GM23248 (cell line): ENCODE results near the gene MYOM1.

Experiments
- EZH2 ChIP-seq: fragments of 200-600 bp; sonication (generic); IDR thresholded peaks from 2 replicates; pipeline ENCODE4 v1.6.1; 2018; ENCODE audit warnings: antibody characterized with exemption, mild to moderate bottlenecking; ENCODE audit not compliant: insufficient read depth, poor library complexity, severe bottlenecking
- EZH2phosphoT487 ChIP-seq: fragments of 200-600 bp; sonication (generic); IDR thresholded peaks from 2 replicates; pipeline ENCODE4 v1.6.1; 2018; ENCODE audit warnings: antibody characterized with exemption, moderate library complexity, mild to moderate bottlenecking, low read depth; ENCODE audit not compliant: insufficient read depth

DNA sequence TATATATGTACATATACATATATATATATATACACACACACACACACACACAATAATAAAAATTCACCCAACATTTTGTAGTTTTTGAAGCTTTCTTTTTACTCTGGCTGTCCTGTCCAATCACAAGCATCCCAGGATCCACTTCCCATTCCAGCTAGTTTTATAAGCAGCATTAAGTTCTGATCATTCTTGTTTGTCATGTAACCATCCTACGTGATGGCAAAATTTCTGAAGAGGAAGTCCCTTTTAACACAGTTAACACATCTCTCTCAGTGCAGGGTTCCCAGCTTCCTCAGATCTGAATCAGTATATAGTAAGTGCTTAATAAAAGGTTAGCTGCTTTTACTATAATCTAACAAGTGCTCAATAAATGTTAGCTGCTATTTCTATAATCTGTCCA, 26.4 kb downstream of the MYOM1 start:
- TF ChIP-seq EZH2 (no peak), EZH2phosphoT487 (no peak)
